CD4-positive, alpha-beta T cell (primary cell): ENCODE measurements around the gene ATM. TPM values are rescaled to one million over a fixed set of nuclear protein-coding genes. Genes with fewer than 3 reads are reported as not detected.
"Not testable (repeated sequence)": the region's sequence is repeated elsewhere in the genome, so short reads cannot be mapped to it uniquely, and the experiment has no call there.

ENCODE experiments used
- ATAC-seq: fragments of 200-7000 bp; cut with Tn5 transposase; one replicate; pipeline ENCODE4 v1.10.0; 2022; ENCODE audit warnings: mild to moderate bottlenecking; ENCODE audit not compliant: poor library complexity
- CTCF ChIA-PET: fragments of 350-600 bp; sonication (Branson Sonifier 250); formaldehyde crosslinking; loops from one replicate; lab custom pipeline; 2021; ENCODE audit warnings: antibody characterized with exemption, inconsistent platforms; lab: Charles Lee
- POLR2A ChIA-PET: fragments of 350-600 bp; sonication (Branson Sonifier 250); formaldehyde crosslinking; loops from one replicate; lab custom pipeline; 2021; ENCODE audit warnings: antibody characterized with exemption, inconsistent platforms; lab: Charles Lee
- DNase-seq, 14 experiments: peaks; one replicate each; pipeline ENCODE4 v3.0.0-alpha.2; 2013 to 2020; ENCODE audit warnings: mixed read lengths in 2 of 14
- H3K27ac ChIP-seq, 2 donors: one replicate each; pipeline versions ENCODE4 v1.5.1 to v1.7.0; 2013; ENCODE audit warnings: low read length in 2 of 2, low read depth in 1 of 2, mild to moderate bottlenecking in 1 of 2
- H3K27me3 ChIP-seq, 2 experiments: 1 replicate in 1 of 2; 2 replicates in 1 of 2; pipeline versions ENCODE4 v1.6.1 to v1.7.0; 2013; ENCODE audit warnings: low read length in 2 of 2, control low read depth in 1 of 2, mild to moderate bottlenecking in 1 of 2, moderate library complexity in 1 of 2; ENCODE audit not compliant: insufficient read depth in 2 of 2, control insufficient read depth in 1 of 2
- H3K36me3 ChIP-seq: one replicate; pipeline ENCODE4 v1.6.1; 2013; ENCODE audit warnings: low read length, control low read depth; ENCODE audit not compliant: insufficient read depth
- H3K4me1 ChIP-seq: one replicate; pipeline ENCODE4 v1.6.1; 2013; ENCODE audit warnings: low read length, control low read depth; ENCODE audit not compliant: insufficient read depth
- H3K4me3 ChIP-seq: one replicate; pipeline ENCODE4 v1.5.1; 2013; ENCODE audit warnings: mild to moderate bottlenecking, low read length, moderate library complexity
- H3K9me3 ChIP-seq, 2 experiments: 1 replicate in 1 of 2; 2 replicates in 1 of 2; pipeline versions ENCODE4 v1.6.1 to v1.7.0; 2013; ENCODE audit warnings: low read length in 2 of 2, mild to moderate bottlenecking in 2 of 2, control low read depth in 1 of 2, moderate library complexity in 1 of 2; ENCODE audit not compliant: control insufficient read depth in 1 of 2, insufficient read depth in 1 of 2
- H3K27ac Mint-ChIP-seq: one replicate; pipeline ENCODE4 v1.8.0; 2020; ENCODE audit warnings: mixed read lengths
- H3K27me3 Mint-ChIP-seq: one replicate; pipeline ENCODE4 v1.8.0; 2021; ENCODE audit warnings: mixed read lengths
- H3K36me3 Mint-ChIP-seq: one replicate; pipeline ENCODE4 v1.8.0; 2021; ENCODE audit warnings: low read depth, mixed read lengths
- H3K4me1 Mint-ChIP-seq: one replicate; pipeline ENCODE4 v1.8.0; 2021; ENCODE audit warnings: low read depth, mixed read lengths
- H3K4me3 Mint-ChIP-seq: one replicate; pipeline ENCODE4 v1.8.0; 2020; ENCODE audit warnings: mild to moderate bottlenecking, mixed read lengths
- H3K9me3 Mint-ChIP-seq: one replicate; pipeline ENCODE4 v1.8.0; 2020; ENCODE audit warnings: mixed read lengths
- CTCF ChIP-seq: fragments of 200-600 bp; IDR thresholded peaks from one replicate; pipeline ENCODE4 v1.8.0; 2022; ENCODE audit warnings: antibody characterized with exemption, mild to moderate bottlenecking
- intact Hi-C, 2 experiments: fragments of 100-400 bp; cut with DNase I in 1 of 2; cut with micrococcal nuclease in 1 of 2; formaldehyde crosslinking; loops; one replicate each; pipeline versions ENCODE4 v1.15.1 to v1.9.0; 2023 to 2025; cut with DNase I, micrococcal nuclease
- total RNA-seq, 174 experiments: library from RNA in 2 of 174; stranded (reverse) in 2 of 174; gene quantifications; one replicate each; pipeline ENCODE4 v1.2.3 and lab custom pipeline; 2021 to 2026

Gene ATM
- total RNA-seq, 2 experiments from 2014 or later = 307 to 329 TPM

GRCh38 chr11:108253176-108253575 lies 30.3 kb downstream of the ATM start:
- intact Hi-C loops = loop anchor here (2.0 to 5.0 kb wide), 3 partner anchors 16 to 79 kb away; partner anchors contain the start of genes ATM (in 1 of the 2) and NPAT (in 1 of the 2)
- peak; percentile 59 for ATAC-seq
- no peak for TF ChIP-seq CTCF
- H3K27ac Mint-ChIP-seq = peak overlapping the region; percentile 79
- H3K4me3 Mint-ChIP-seq = no peak overlapping the region
- Histone ChIP-seq H3K27me3 (no peaks in the 10 kb centered on the region), H3K4me3 (no peak overlapping the region), H3K9me3 (no peaks in the 10 kb centered on the region), H3K27ac (no peak overlapping the region), H3K36me3 (peaks cover 93% of the 10 kb centered on the region), H3K4me1 (peaks cover 5% of the 10 kb centered on the region)
- no peaks in the 10 kb centered on the region for H3K9me3 Mint-ChIP-seq
- ChIA-PET POLR2A (interaction anchor here (0.6 to 5.2 kb wide), 4 partner anchors 15 to 336 kb away, joined by 3 to 93 read pairs (median 30); partner anchors contain the start of genes ATM and NPAT), CTCF (interaction anchor here (1.1 to 4.4 kb wide), 2 partner anchors 17 to 30 kb away, joined by 3 to 23 read pairs; partner anchors contain the start of genes ATM and NPAT)
- peaks cover 74% of the 10 kb centered on the region for H3K4me1 Mint-ChIP-seq
- H3K27me3 Mint-ChIP-seq = no peaks in the 10 kb centered on the region
- peaks cover 96% of the 10 kb centered on the region for H3K36me3 Mint-ChIP-seq
- DNase-seq = peak in 1 of 14 experiments; percentile 28

DNA sequence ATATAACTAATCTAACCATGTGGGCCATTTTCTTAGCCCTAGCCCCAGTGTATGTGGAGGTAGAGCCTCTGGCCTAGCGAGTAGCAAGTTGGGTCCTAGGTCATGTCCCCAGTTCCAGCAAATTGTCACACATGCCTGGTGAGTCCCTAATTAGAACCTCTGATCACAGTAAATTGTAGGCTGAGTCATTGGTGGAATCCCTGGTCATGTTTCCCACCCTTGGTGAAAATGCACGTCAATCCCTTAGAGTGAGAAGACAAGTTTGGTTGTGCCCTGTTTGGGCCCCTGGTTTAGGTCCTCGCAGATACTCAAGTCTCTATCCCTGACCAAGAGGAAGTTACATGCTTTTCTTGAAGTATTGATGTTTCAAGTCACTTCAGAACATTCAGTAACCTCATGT lies 46.7 kb downstream of the ATM start:
- Histone ChIP-seq H3K27ac (no peak overlapping the region), H3K4me1 (no peaks in the 10 kb centered on the region), H3K9me3 (no peaks in the 10 kb centered on the region), H3K36me3 (peaks cover 62% of the 10 kb centered on the region), H3K4me3 (no peak overlapping the region), H3K27me3 (no peaks in the 10 kb centered on the region)
- DNase-seq (no peak), ATAC-seq (no peak)
- CTCF ChIA-PET = no interaction called here
- H3K36me3 Mint-ChIP-seq = peaks cover 74% of the 10 kb centered on the region
- intact Hi-C loops = no loop called here
- H3K9me3 Mint-ChIP-seq = peaks cover 9% of the 10 kb centered on the region
- peaks cover 27% of the 10 kb centered on the region for H3K4me1 Mint-ChIP-seq
- H3K27me3 Mint-ChIP-seq = no peaks in the 10 kb centered on the region
- H3K4me3 Mint-ChIP-seq = no peak overlapping the region
- no peak for TF ChIP-seq CTCF
- POLR2A ChIA-PET = interaction anchor here (2.1 kb wide), 1 partner anchor 46 kb away, joined by 8 read pairs; the partner anchor contains the start of gene ATM
- peak overlapping the region; percentile 18 for H3K27ac Mint-ChIP-seq

DNA sequence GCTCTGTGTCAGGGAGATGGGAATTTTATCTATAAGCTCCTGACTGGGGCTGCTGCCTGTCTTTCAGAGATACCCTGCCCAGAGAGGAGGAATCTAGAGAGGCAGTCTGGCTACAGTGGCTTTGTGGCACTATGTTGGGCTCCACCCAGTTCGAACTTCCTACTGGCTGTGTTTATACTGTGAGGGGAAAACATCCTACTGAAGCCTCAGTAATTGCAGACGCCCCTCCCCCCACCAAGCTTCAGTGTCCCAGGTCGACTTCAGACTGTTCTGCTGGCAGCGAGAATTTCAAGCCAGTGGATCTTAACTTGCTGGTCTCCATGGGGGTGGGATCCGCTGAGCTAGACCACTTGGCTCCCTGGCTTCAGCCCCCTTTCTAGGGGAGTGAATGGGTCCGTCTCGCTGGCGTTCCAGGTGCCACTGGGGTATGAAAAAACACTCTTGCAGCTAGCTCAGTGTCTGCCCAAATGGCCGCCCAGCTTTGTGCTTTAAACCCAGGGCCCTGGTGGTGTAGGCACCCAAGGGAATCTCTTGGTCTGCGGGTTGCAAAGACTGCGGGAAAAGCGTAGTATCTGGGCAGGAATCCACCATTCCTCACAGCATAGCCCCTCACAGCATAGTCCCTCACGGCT lies 54.2 kb downstream of the ATM start:
- Mint-ChIP-seq H3K9me3 (peaks cover 17% of the 10 kb centered on the region), H3K36me3 (peaks cover 97% of the 10 kb centered on the region), H3K27ac (peak overlapping the region; percentile 84), H3K4me1 (peaks cover 73% of the 10 kb centered on the region)
- not testable (repeated sequence) for DNase-seq, H3K4me3 ChIP-seq, H3K27ac ChIP-seq, ATAC-seq, H3K4me3 Mint-ChIP-seq, H3K27me3 Mint-ChIP-seq, H3K9me3 ChIP-seq, H3K27me3 ChIP-seq
- CTCF ChIA-PET = interaction anchor here (0.7 to 1.1 kb wide), 2 partner anchors 51 to 54 kb away, joined by 3 read pairs; partner anchors contain the start of gene ATM
- POLR2A ChIA-PET = interaction anchor here (1.0 to 2.6 kb wide), 4 partner anchors 37 to 53 kb away, joined by 4 to 11 read pairs (median 6); partner anchors contain the start of gene ATM
- Histone ChIP-seq H3K36me3 (peaks cover 84% of the 10 kb centered on the region), H3K4me1 (peaks cover 15% of the 10 kb centered on the region)
- intact Hi-C loops = loop anchor here in 1 of 2 experiments (5.0 kb wide), 1 partner anchor 55 kb away; the partner anchor contains the start of genes ATM and NPAT
